RPMI8226 (cell line): ENCODE measurements around the gene VIPR2.
"Not testable (repeated sequence)": the region's sequence is repeated elsewhere in the genome, so short reads cannot be mapped to it uniquely, and the experiment has no call there.

ENCODE experiments used
- DNase-seq: peaks from one replicate; pipeline ENCODE4 v3.0.0-alpha.2; 2015

VIPR2 gene

GRCh38 chr7:159017210-159017609 is 127.5 kb downstream of the VIPR2 start:
- no peak for DNase-seq

- no peak for DNase-seq
Measured at GRCh38 chr7:159016591-159016990, 128.1 kb downstream of the VIPR2 start.

DNA sequence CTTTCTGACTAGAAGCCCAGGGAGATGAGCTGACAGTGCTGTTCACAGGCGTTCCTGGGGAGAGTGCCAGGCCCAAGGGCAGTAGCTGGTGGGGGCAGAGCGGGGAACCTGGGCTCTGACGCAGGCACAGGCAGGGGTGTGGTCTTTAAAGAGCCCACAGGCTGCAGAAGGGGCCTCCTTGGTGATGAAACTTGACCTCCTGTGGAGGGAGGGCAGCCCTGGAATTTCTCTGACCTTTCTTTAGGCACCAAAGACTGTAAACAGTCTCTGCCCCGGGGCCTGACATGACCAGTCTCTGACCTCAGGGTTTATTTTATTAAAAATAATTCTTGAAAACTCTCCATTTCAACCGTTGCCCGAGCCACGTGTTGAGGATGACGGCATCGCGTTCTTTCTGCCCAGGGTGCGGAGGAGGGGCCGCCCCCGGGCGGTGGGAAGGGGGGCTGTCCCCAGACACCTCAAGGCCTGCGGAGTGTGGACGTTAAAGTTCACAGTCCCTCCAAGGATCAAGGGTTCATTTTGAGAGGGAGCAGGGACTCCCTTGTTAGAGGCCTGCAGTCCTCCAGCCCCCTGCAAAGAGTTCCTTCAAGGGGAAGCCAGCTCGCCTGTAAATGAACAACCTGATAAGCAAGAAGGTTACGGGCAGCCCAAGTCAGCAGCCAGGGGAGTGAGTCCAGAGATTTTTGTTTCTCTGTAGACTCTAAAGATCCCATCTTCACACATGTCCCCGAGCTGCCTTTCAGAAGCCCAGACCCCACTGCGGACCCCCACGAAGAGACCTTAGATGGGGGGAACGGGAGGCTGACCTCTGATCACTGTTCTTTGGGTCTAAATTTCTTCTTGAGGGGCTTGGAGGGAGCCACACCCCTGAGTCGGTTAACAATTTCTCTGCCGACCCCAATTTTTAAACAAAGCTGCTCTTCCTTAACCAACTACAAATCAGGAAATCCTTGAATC is 128.9 kb downstream of the VIPR2 start:
- peak; percentile 97 for DNase-seq

DNA sequence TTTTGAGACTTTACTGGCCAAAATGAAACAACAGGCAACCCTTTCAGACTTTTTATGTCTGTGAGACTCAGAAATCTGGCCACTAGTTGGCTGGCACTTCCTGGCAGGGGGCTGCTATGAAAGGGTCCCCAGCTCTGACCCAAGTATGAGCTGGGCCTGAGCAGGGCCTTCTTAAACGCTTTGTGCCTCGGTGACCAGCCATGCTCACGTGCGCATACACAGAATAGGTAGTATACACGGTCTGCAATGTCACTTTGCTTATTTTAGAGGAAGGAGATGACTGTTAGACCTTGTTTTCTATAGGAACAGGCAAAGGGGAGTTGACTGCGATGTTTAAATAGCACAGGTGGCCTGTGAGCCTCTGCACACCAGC is 129.6 kb downstream of the VIPR2 start:
- no peak for DNase-seq

DNA sequence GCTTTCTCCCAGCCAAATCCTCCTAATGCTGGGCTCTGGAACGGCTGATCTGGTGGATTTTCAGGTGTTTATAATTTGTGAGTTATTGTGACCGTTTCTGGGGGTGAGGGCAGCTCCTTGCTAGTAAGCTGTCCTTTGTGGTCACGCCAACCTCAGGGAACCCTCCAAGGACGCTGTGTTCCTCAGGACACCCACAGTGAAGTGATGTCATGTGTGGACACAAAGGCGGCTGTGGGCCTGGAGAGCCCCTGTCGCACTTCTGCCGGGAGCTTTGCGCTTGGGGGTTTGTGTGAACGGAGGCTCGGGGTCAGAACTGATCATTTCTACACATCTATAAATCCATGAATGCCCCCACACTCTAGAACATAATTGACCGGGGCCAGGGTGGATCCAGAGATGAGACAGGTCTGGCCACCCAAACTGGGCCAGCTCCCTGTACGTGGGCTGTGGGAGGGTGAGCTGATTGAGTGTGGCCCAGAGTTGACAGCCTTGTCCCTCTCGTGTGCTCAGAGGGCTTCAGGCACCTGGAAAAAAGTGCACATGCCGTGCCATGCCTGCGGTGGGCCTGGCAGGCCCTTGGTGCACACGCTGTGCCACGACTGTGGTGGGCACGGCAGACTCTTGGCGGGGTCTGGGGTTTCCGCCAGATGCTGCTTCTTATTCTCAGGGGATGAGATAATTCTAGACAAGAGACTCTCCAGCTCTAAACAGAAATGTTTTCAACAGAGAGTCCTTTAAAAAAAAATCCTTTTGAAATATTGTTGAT is 130.2 kb downstream of the VIPR2 start:
- no peak for DNase-seq

DNA sequence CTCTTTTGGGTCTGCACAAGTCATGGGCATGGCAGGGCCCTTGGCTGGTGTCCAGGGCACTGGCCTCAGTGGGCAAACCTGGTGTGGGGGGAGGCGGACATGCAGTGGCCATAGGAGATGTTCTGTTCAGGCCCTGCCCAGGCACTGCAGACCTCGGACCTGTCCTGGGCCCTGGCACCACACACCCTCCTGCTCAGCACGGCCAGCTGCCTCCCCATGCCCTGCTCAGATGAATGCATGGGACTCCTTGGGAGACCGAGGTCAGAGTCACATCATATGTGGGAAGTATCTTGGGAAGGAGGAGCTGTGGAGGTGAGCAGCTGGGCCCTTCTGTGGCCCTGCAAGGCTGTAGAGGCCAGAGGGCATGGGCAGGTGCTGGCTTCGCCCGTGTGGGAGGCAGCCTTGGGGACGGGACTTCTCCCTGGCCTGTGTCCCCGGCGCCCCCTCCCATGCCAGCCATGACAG is 130.8 kb downstream of the VIPR2 start:
- no peak for DNase-seq

GRCh38 chr7:159013181-159013690 is 131.4 kb downstream of the VIPR2 start:
- no peak for DNase-seq

GRCh38 chr7:159012353-159013069 is 132.2 kb downstream of the VIPR2 start:
- DNase-seq = peak; percentile 84

DNA sequence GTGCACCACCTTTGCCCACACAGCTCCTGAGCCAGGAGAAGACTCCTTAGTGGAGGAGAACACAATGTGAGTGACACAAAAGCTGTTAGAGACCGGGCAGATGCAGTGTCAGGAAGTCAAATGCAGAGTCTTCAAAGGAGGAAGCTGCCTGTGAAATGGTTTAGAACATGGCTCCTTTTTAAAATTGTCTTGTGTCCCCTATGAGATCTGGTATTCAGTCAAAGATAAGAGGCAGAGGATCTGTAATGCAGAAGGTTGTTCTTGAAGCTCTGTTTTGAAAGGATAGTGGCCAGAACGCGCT is 133.0 kb downstream of the VIPR2 start:
- DNase-seq = no peak

- DNase-seq = no peak
Measured at GRCh38 chr7:159010937-159011721, 133.5 kb downstream of the VIPR2 start.

GRCh38 chr7:159010411-159010810 is 134.3 kb downstream of the VIPR2 start:
- DNase-seq = no peak

DNA sequence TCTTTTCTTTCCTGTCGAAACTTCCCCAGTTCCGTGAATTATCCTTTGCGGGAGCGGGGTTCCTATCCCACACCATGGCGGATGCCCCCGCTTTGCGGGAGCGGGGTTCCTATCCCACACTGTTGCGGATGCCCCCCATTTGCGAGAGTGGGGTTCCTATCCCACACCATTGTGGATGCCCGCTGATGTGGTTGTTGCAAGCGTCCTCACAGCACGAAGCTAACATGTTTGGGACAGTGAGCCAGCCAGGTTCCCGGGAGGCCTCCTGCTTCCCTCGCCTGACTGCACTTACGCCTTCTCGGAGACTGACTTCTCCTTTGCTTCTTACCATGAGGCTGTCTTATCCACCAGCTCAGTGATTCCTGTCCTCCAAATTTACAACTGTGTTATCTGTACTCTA is 134.7 kb downstream of the VIPR2 start:
- DNase-seq = no peak

GRCh38 chr7:159008417-159008816 is 136.2 kb downstream of the VIPR2 start:
- DNase-seq = no peak

DNA sequence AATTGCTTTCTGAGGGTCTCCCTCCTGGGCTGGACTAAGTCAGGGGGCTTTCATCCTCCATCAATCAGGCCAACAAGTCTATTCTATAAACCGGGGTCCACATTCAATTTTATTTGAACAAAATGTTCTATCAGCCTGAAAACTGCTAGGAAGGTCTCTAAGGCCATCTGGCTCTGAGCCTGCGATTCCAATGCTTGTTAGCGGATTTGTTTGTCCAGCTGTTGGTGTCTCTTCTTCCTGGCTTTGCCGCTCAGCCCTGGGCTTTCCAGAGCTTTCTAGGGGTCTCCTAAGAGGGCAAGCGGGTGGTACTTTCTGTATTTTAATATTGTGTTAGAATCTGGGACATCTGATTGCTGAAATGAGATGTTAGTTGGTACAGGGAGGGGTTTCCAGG is 136.7 kb downstream of the VIPR2 start:
- DNase-seq = no peak

DNA sequence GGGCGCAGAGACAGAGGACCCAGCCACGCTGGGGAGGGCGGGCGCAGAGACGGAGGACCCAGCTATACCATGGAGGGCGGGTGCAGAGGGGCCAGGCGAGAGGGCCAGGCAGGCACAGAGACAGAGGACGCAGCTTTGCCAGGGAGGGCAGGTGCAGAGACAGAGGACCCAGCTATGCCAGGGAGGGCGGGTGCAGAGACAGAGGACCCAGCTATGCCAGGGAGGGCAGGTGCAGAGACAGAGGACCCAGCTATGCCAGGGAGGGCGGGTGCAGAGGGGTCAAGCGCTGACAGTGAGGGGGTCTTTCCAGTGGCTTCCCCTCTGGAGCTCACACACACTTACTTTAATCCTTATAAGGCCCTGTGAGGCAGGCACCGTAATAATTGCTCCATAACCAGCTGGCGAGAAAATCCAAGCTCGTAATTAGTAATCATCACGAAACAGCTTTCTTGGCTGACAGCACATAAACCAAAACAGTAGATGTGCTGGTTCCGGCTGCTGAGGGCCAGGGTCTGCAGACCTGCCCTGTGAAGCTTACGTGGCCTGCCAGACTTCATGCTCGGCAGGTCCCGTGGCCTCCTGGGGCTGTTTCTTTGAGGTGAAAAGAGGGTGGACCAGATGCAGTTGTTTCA is 137.2 kb downstream of the VIPR2 start:
- no peak for DNase-seq

DNA sequence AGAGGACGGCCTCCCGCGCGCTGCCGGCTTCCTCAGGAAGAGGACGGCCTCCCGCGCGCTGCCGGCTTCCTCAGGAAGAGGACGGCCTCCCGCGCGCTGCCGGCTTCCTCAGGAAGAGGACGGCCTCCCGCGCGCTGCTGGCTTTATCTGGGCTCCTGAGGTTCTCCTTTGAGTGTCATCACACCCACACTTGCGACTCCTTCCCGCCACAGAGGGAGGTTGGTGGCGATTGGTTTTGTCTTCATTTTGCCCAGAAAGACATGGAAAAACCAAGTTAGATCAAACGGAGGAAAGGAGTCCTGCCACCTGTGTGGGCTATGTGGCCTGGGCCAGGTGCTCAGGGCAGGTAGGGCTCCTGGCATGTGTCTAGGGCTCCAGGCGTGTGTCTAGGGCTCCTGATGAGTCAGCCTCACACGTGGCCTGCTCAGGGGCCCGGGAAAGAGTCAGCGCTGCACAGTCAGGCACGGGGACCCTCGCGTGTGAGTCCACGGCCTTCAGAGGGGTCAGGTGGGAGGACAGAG is 138.0 kb downstream of the VIPR2 start:
- DNase-seq = no peak

DNA sequence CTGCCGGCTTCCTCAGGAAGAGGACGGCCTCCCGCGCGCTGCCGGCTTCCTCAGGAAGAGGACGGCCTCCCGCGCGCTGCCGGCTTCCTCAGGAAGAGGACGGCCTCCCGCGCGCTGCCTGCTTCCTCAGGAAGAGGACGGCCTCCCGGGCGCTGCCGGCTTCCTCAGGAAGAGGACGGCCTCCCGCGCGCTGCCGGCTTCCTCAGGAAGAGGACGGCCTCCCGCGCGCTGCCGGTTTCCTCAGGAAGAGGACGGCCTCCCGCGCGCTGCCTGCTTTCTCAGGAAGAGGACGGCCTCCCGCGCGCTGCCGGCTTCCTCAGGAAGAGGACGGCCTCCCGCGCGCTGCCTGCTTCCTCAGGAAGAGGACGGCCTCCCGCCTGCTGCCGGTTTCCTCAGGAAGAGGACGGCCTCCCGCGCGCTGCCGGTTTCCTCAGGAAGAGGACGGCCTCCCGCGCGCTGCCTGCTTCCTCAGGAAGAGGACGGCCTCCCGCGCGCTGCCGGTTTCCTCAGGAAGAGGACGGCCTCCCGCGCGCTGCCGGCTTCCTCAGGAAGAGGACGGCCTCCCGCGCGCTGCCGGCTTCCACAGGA is 138.6 kb downstream of the VIPR2 start:
- DNase-seq = not testable (repeated sequence)

DNA sequence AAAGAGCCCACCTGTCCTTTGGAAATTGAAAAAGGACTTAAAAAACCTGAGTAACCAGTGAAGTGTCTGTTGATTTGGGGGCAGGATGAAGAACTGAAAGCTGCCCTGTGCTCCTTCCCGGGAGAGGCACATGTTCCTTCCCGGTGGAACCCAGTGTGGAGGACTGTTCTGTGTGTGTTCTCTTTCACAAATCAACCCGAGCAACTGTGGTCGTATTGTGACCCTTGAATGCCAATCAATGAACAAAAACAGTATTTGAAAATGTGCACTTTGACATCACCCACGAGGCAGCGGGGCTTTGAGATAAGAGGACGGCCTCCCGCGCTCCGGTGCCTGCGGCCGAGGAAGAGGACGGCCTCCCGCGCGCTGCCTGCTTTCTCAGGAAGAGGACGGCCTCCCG is 139.0 kb downstream of the VIPR2 start:
- DNase-seq = no peak

DNA sequence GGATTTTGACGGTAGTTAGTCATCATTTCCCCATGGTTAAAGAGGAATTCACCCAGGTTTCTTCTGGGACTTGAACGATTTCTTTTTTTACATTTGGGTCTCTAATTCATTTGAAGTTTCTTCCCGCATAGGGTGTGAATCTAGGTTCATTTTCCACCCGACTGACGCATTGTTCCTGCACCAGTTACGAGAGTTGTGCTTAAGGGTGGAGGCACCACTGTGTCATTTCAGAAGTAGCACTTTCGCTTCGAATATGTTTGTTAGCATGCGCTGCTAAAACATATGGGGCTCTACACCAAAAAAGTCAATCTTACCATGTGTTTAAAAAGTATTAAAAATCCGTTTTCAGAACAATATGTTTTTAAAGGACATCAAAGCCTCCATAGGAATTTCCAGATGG is 140.3 kb downstream of the VIPR2 start:
- DNase-seq = no peak

DNA sequence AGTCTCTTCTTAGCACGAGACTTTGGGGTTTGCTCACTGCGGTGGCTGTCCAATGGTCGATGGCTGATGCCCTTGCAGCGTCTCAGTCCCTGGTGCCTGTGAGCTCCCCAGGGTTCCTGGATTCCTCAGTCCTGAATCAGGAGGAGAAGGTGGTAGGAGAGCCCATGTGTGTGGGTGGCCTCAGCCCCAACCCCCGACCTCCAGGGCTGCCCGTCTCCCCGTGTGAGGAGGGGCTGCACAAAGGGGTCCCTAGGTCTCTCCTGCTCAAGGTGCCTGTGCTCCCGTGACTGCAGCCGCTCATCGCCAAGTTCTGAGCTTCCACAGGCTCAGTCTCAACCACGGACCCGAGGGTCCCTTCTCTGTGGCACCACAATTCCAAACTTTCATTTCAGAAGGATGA is 142.9 kb downstream of the VIPR2 start:
- DNase-seq = no peak

DNA sequence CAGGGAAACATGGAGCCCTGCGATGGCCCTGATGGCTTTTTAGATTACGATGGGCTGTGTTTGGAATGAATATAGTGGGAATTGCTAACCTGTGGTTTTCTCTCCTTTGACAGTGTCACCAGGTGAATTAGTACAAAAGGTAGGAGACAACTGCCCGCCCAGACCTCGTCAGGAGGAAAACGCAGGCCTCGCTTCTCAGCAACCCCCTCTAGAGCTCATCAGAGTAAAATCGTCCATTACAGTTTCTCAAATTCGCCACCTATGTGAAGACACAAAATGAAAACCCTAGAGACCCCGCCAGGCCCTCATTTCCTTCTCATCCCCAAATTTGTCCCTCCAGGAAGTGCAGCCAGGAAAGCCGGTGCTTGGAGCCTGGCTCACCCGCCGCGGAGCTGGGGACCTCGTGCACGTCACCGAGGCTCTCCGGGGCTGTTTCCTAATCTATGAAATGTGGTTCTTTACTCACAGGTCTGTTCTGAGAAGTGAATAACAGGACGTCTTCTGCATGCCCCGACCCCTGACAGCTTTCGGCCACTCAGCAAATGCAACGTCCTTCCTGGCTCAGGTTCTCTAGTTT is 143.7 kb downstream of the VIPR2 start:
- DNase-seq = peak; percentile 37
